Measurements from ENCODE around the gene PRMT7.

The PRMT7 gene

GRCh38 chr16:68386628-68387027 is 75.8 kb downstream of the PRMT7 start:
- H2BK5ac ChIP-seq (ENCODE audit: low read length), result peak overlapping the region; percentile 9
- H3K36me3 ChIP-seq (replicated peaks in 1 of 2; ENCODE audit: control insufficient read depth in 2 of 2, insufficient read depth in 2 of 2, low read length in 2 of 2), result no peaks in the 10 kb centered on the region
- no peaks in the 10 kb centered on the region for H3K79me1 ChIP-seq (ENCODE audit: low read depth, low read length)
- no peak overlapping the region for H3K4me3 ChIP-seq (ENCODE audit: low read length in 2 of 2)
- H3K14ac ChIP-seq (ENCODE audit: low read length), result no peak overlapping the region
- peaks cover 0 to 19% (median 4%) of the 10 kb centered on the region in 3 experiments for H3K27me3 ChIP-seq (ENCODE audit: control insufficient read depth in 3 of 3, insufficient read depth in 3 of 3, low read depth in 1 of 3, low read length in 3 of 3)
- no peak overlapping the region for H4K8ac ChIP-seq (ENCODE audit: low read depth, low read length)
- H2BK15ac ChIP-seq (ENCODE audit: low read length), result peak overlapping the region; percentile 62
- H3K23ac ChIP-seq (ENCODE audit: low read depth, low read length, poor library complexity), result no peak overlapping the region
- H2BK12ac ChIP-seq (ENCODE audit: low read length), result peak overlapping the region; percentile 59
- no peak overlapping the region for H3K4ac ChIP-seq (ENCODE audit: low read length)
- no peak for DNase-seq (ENCODE audit: low spot score)
- H3K4me1 ChIP-seq (ENCODE audit: control insufficient read depth in 2 of 2, insufficient read depth in 1 of 2, low read depth in 1 of 2, low read length in 2 of 2), result peaks cover 6 to 22% of the 10 kb centered on the region in 2 donors
- no peak overlapping the region for H4K91ac ChIP-seq (ENCODE audit: low read depth, low read length, poor library complexity)
- no peak overlapping the region for H3K4me2 ChIP-seq (ENCODE audit: insufficient read depth, low read length, poor library complexity, severe bottlenecking)
- H2AFZ ChIP-seq (ENCODE audit: low read length), result no peak overlapping the region
- WGBS, 2 donors (ENCODE audit: extremely low coverage in 2 of 2, insufficient read length in 2 of 2, insufficient replicate concordance in 1 of 2), result no CpG with 5 or more reads among the region's 14 CpGs
- H3K27ac ChIP-seq (replicated peaks; ENCODE audit: low read length), result no peak overlapping the region
- peak overlapping the region; percentile 37 for H2AK5ac ChIP-seq (ENCODE audit: low read depth, low read length)
- no peak overlapping the region for H2BK120ac ChIP-seq (ENCODE audit: low read depth, low read length)
- H3K9me3 ChIP-seq (replicated peaks in 1 of 2; ENCODE audit: control insufficient read depth in 2 of 2, insufficient read depth in 1 of 2, low read depth in 1 of 2, low read length in 2 of 2), result no peaks in the 10 kb centered on the region
- H3K9ac ChIP-seq (ENCODE audit: low read depth, low read length, poor library complexity), result no peak overlapping the region
- peak overlapping the region; percentile 80 for H3K18ac ChIP-seq (ENCODE audit: low read length)

GRCh38 chr16:68387301-68387700 is 76.5 kb downstream of the PRMT7 start:
- Histone ChIP-seq H2BK120ac (ENCODE audit: low read depth, low read length) (no peak overlapping the region), H3K14ac (ENCODE audit: low read length) (no peak overlapping the region)
- no peak for DNase-seq (ENCODE audit: low spot score)

GRCh38 chr16:68388124-68388523 is 77.3 kb downstream of the PRMT7 start:
- peaks cover 0 to 12% (median 2%) of the 10 kb centered on the region in 3 experiments for H3K27me3 ChIP-seq (ENCODE audit: control insufficient read depth in 3 of 3, insufficient read depth in 3 of 3, low read depth in 1 of 3, low read length in 3 of 3)
- peaks cover 6 to 22% of the 10 kb centered on the region in 2 donors for H3K4me1 ChIP-seq (ENCODE audit: control insufficient read depth in 2 of 2, insufficient read depth in 1 of 2, low read depth in 1 of 2, low read length in 2 of 2)
- peak overlapping the region; percentile 16 for H2BK120ac ChIP-seq (ENCODE audit: low read depth, low read length)
- peak overlapping the region; percentile 72 for H2AK5ac ChIP-seq (ENCODE audit: low read depth, low read length)
- peak overlapping the region; percentile 24 for H3K18ac ChIP-seq (ENCODE audit: low read length)
- no peak overlapping the region for H3K14ac ChIP-seq (ENCODE audit: low read length)
- DNase-seq (ENCODE audit: low spot score), result no peak
- no peak overlapping the region for H2AFZ ChIP-seq (ENCODE audit: low read length)
- no peaks in the 10 kb centered on the region for H3K79me1 ChIP-seq (ENCODE audit: low read depth, low read length)
- peak overlapping the region; percentile 35 for H2BK12ac ChIP-seq (ENCODE audit: low read length)
- H4K8ac ChIP-seq (ENCODE audit: low read depth, low read length), result no peak overlapping the region
- H2BK15ac ChIP-seq (ENCODE audit: low read length), result peak overlapping the region; percentile 65
- no peak overlapping the region for H4K91ac ChIP-seq (ENCODE audit: low read depth, low read length, poor library complexity)
- no peaks in the 10 kb centered on the region for H3K9me3 ChIP-seq (replicated peaks in 1 of 2; ENCODE audit: control insufficient read depth in 2 of 2, insufficient read depth in 1 of 2, low read depth in 1 of 2, low read length in 2 of 2)
- no peak overlapping the region for H3K4ac ChIP-seq (ENCODE audit: low read length)
- peak overlapping the region; percentile 79 for H3K9ac ChIP-seq (ENCODE audit: low read depth, low read length, poor library complexity)
- H3K4me3 ChIP-seq (ENCODE audit: low read length in 2 of 2), result no peak overlapping the region
- peak overlapping the region; percentile 44 for H2BK5ac ChIP-seq (ENCODE audit: low read length)
- no peak overlapping the region for H3K27ac ChIP-seq (replicated peaks; ENCODE audit: low read length)
- no peak overlapping the region for H3K4me2 ChIP-seq (ENCODE audit: insufficient read depth, low read length, poor library complexity, severe bottlenecking)
- no peak overlapping the region for H3K23ac ChIP-seq (ENCODE audit: low read depth, low read length, poor library complexity)
- no peaks in the 10 kb centered on the region for H3K36me3 ChIP-seq (replicated peaks in 1 of 2; ENCODE audit: control insufficient read depth in 2 of 2, insufficient read depth in 2 of 2, low read length in 2 of 2)
- no CpG with 5 or more reads among the region's 3 CpGs for WGBS, 2 donors (ENCODE audit: extremely low coverage in 2 of 2, insufficient read length in 2 of 2, insufficient replicate concordance in 1 of 2)

More at GRCh38 chr16:68387301-68387700, 76.5 kb downstream of the PRMT7 start:
- H3K23ac ChIP-seq (ENCODE audit: low read depth, low read length, poor library complexity), result peak overlapping the region; percentile 18
- H4K8ac ChIP-seq (ENCODE audit: low read depth, low read length), result no peak overlapping the region
- H3K27me3 ChIP-seq (ENCODE audit: control insufficient read depth in 3 of 3, insufficient read depth in 3 of 3, low read depth in 1 of 3, low read length in 3 of 3), result peaks cover 0 to 13% (median 4%) of the 10 kb centered on the region in 3 experiments
- no peak overlapping the region for H3K18ac ChIP-seq (ENCODE audit: low read length)
- no peaks in the 10 kb centered on the region for H3K9me3 ChIP-seq (replicated peaks in 1 of 2; ENCODE audit: control insufficient read depth in 2 of 2, insufficient read depth in 1 of 2, low read depth in 1 of 2, low read length in 2 of 2)
- H2BK5ac ChIP-seq (ENCODE audit: low read length), result no peak overlapping the region
- H3K27ac ChIP-seq (replicated peaks; ENCODE audit: low read length), result no peak overlapping the region
- no peak overlapping the region for H2AFZ ChIP-seq (ENCODE audit: low read length)
- H3K4me2 ChIP-seq (ENCODE audit: insufficient read depth, low read length, poor library complexity, severe bottlenecking), result no peak overlapping the region
- H2BK15ac ChIP-seq (ENCODE audit: low read length), result peak overlapping the region; percentile 62
- no CpG with 5 or more reads among the region's 9 CpGs for WGBS, 2 donors (ENCODE audit: extremely low coverage in 2 of 2, insufficient read length in 2 of 2, insufficient replicate concordance in 1 of 2)
- no peak overlapping the region for H2BK12ac ChIP-seq (ENCODE audit: low read length)
- no peak overlapping the region for H4K91ac ChIP-seq (ENCODE audit: low read depth, low read length, poor library complexity)
- peak overlapping the region; percentile 37 for H2AK5ac ChIP-seq (ENCODE audit: low read depth, low read length)
- no peaks in the 10 kb centered on the region for H3K36me3 ChIP-seq (replicated peaks in 1 of 2; ENCODE audit: control insufficient read depth in 2 of 2, insufficient read depth in 2 of 2, low read length in 2 of 2)
- no peak overlapping the region for H3K4ac ChIP-seq (ENCODE audit: low read length)
- no peak overlapping the region for H3K9ac ChIP-seq (ENCODE audit: low read depth, low read length, poor library complexity)
- H3K4me1 ChIP-seq (ENCODE audit: control insufficient read depth in 2 of 2, insufficient read depth in 1 of 2, low read depth in 1 of 2, low read length in 2 of 2), result peaks cover 6 to 22% of the 10 kb centered on the region in 2 donors
- H3K79me1 ChIP-seq (ENCODE audit: low read depth, low read length), result no peaks in the 10 kb centered on the region
- H3K4me3 ChIP-seq (ENCODE audit: low read length in 2 of 2), result no peak overlapping the region

GRCh38 chr16:68389006-68389405 is 78.2 kb downstream of the PRMT7 start:
- H3K18ac ChIP-seq (ENCODE audit: low read length), result peak overlapping the region; percentile 42
- H4K8ac ChIP-seq (ENCODE audit: low read depth, low read length), result no peak overlapping the region
- H2BK12ac ChIP-seq (ENCODE audit: low read length), result no peak overlapping the region
- H3K79me1 ChIP-seq (ENCODE audit: low read depth, low read length), result no peaks in the 10 kb centered on the region
- H2BK15ac ChIP-seq (ENCODE audit: low read length), result no peak overlapping the region
- no peak overlapping the region for H3K4me2 ChIP-seq (ENCODE audit: insufficient read depth, low read length, poor library complexity, severe bottlenecking)
- peaks cover 6 to 19% of the 10 kb centered on the region in 2 donors for H3K4me1 ChIP-seq (ENCODE audit: control insufficient read depth in 2 of 2, insufficient read depth in 1 of 2, low read depth in 1 of 2, low read length in 2 of 2)
- H2AFZ ChIP-seq (ENCODE audit: low read length), result no peak overlapping the region
- no CpG with 5 or more reads among the region's 8 CpGs for WGBS, 2 donors (ENCODE audit: extremely low coverage in 2 of 2, insufficient read length in 2 of 2, insufficient replicate concordance in 1 of 2)
- H3K4ac ChIP-seq (ENCODE audit: low read length), result no peak overlapping the region
- DNase-seq (ENCODE audit: low spot score), result no peak
- peaks cover 0 to 11% (median 2%) of the 10 kb centered on the region in 3 experiments for H3K27me3 ChIP-seq (ENCODE audit: control insufficient read depth in 3 of 3, insufficient read depth in 3 of 3, low read depth in 1 of 3, low read length in 3 of 3)
- no peak overlapping the region for H2BK120ac ChIP-seq (ENCODE audit: low read depth, low read length)
- no peak overlapping the region for H2BK5ac ChIP-seq (ENCODE audit: low read length)
- peak overlapping the region; percentile 58 for H3K14ac ChIP-seq (ENCODE audit: low read length)
- no peak overlapping the region for H2AK5ac ChIP-seq (ENCODE audit: low read depth, low read length)
- no peaks in the 10 kb centered on the region for H3K9me3 ChIP-seq (replicated peaks in 1 of 2; ENCODE audit: control insufficient read depth in 2 of 2, insufficient read depth in 1 of 2, low read depth in 1 of 2, low read length in 2 of 2)
- peak overlapping the region; percentile 3 for H3K9ac ChIP-seq (ENCODE audit: low read depth, low read length, poor library complexity)
- H3K27ac ChIP-seq (replicated peaks; ENCODE audit: low read length), result no peak overlapping the region
- H4K91ac ChIP-seq (ENCODE audit: low read depth, low read length, poor library complexity), result no peak overlapping the region
- H3K36me3 ChIP-seq (replicated peaks in 1 of 2; ENCODE audit: control insufficient read depth in 2 of 2, insufficient read depth in 2 of 2, low read length in 2 of 2), result no peaks in the 10 kb centered on the region
- H3K4me3 ChIP-seq (ENCODE audit: low read length in 2 of 2), result no peak overlapping the region
- no peak overlapping the region for H3K23ac ChIP-seq (ENCODE audit: low read depth, low read length, poor library complexity)

Measured in neuronal stem cell (in vitro differentiated cells).